Raji (cell line): Measurements from ENCODE around the gene ARHGAP42.

Experiments used
- POLR2A ChIP-seq: IDR thresholded peaks from 2 replicates; pipeline ENCODE4 v1.6.1; 2011; ENCODE audit warnings: low read depth, low read length, control low read depth; ENCODE audit not compliant: insufficient read depth

Gene ARHGAP42

GRCh38 chr11:100761841-100762240 is 74.8 kb downstream of the ARHGAP42 start:
- no peak for TF ChIP-seq POLR2A

- no peak for TF ChIP-seq POLR2A
Observed at GRCh38 chr11:100766764-100767163, 79.7 kb downstream of the ARHGAP42 start.

GRCh38 chr11:100769165-100769564 is 82.1 kb downstream of the ARHGAP42 start:
- no peak for TF ChIP-seq POLR2A

- no peak for TF ChIP-seq POLR2A
Observed at GRCh38 chr11:100769617-100770016, 82.5 kb downstream of the ARHGAP42 start.

- no peak for TF ChIP-seq POLR2A
Observed at GRCh38 chr11:100774132-100774531, 87.0 kb downstream of the ARHGAP42 start.

GRCh38 chr11:100774859-100775258 is 87.8 kb downstream of the ARHGAP42 start:
- no peak for TF ChIP-seq POLR2A

GRCh38 chr11:100776212-100776896 is 89.3 kb downstream of the ARHGAP42 start:
- no peak for TF ChIP-seq POLR2A

- no peak for TF ChIP-seq POLR2A
Observed at GRCh38 chr11:100777103-100777502, 90.0 kb downstream of the ARHGAP42 start.

- TF ChIP-seq POLR2A, result no peak
Observed at GRCh38 chr11:100777736-100778135, 90.6 kb downstream of the ARHGAP42 start.

GRCh38 chr11:100778166-100778785 is 91.2 kb downstream of the ARHGAP42 start:
- no peak for TF ChIP-seq POLR2A

GRCh38 chr11:100780470-100780869 is 93.4 kb downstream of the ARHGAP42 start:
- TF ChIP-seq POLR2A, result no peak

GRCh38 chr11:100785148-100785983 is 98.3 kb downstream of the ARHGAP42 start:
- no peak for TF ChIP-seq POLR2A

GRCh38 chr11:100788561-100789295 is 101.6 kb downstream of the ARHGAP42 start:
- no peak for TF ChIP-seq POLR2A

GRCh38 chr11:100789500-100789899 is 102.4 kb downstream of the ARHGAP42 start:
- TF ChIP-seq POLR2A, result no peak

GRCh38 chr11:100790073-100790472 is 103.0 kb downstream of the ARHGAP42 start:
- no peak for TF ChIP-seq POLR2A
